Stimulated activated effector memory CD8-positive, alpha-beta T cell treated with anti-CD3 and anti-CD28 coated beads, Interleukin-12 subunit alpha, Interleukin-12 subunit beta, amount 100 ng/mL, for 72 hours (primary cell): ENCODE measurements around the gene CEP131.

Source experiments
- ATAC-seq: fragments of 150-1000 bp; cut with Tn5 transposase; 2 replicates; pipeline ENCODE4 v1.10.0; 2021
- DNase-seq, 2 donors: peaks; one replicate each; pipeline ENCODE4 v3.0.0; 2021 to 2022; ENCODE audit warnings: low spot score in 2 of 2
- H3K27ac Mint-ChIP-seq: one replicate; pipeline ENCODE4 v1.8.0; 2022; ENCODE audit warnings: mild to moderate bottlenecking, mixed read lengths
- H3K36me3 Mint-ChIP-seq: one replicate; pipeline ENCODE4 v1.8.0; 2022; ENCODE audit warnings: mild to moderate bottlenecking, mixed read lengths
- H3K4me1 Mint-ChIP-seq: one replicate; pipeline ENCODE4 v1.8.0; 2022; ENCODE audit warnings: mixed read lengths
- H3K4me3 Mint-ChIP-seq: one replicate; pipeline ENCODE4 v1.8.0; 2022; ENCODE audit warnings: mild to moderate bottlenecking, mixed read lengths
- H3K9me3 Mint-ChIP-seq: one replicate; pipeline ENCODE4 v1.8.0; 2022; ENCODE audit warnings: mixed read lengths

The CEP131 gene

DNA sequence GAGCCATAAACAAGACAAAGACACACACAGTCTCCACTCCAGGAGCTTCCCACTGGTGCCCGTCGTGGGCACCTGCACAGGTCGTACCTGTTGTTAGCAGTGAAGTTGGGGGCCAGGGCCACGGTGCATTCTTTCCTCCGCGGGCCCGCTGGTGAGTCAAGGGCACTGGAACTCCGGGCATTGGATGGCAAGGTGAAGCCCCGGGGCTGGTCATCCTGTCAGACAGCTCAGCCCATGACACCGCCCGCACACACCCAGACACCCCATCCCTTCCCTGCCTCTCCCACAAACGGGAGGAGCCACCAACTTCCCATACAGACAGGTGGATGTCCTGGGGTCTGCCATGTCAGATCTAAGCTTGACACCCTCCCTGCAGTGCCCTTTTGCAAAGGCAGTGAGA lies 16.1 kb downstream of the CEP131 start:
- Mint-ChIP-seq H3K9me3 (no peaks in the 10 kb centered on the region), H3K4me1 (peaks cover 11% of the 10 kb centered on the region), H3K36me3 (peaks cover 25% of the 10 kb centered on the region), H3K27ac (no peak overlapping the region), H3K4me3 (no peak overlapping the region)
- ATAC-seq, result no peak
- no peak for DNase-seq

DNA sequence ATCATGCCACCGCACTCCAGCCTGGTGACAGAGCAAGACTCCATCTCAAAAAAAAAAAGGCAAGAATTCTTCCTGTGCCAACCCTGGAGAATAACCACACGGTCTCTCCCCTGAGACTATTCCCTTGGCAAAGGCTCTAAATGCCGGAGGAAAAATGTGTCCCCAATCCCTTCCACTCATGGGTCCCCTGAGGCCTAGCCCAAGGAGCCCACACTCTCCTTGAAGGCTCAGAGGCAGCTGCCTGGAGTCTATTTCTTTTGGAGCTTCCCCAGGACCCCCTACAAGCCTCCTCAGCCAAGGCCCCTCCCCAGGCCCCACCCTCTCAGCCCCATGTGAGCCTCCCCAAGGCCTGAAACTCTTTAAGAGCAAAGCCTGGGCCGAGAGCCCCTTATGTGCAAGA lies 16.6 kb downstream of the CEP131 start:
- Mint-ChIP-seq H3K27ac (no peak overlapping the region), H3K4me3 (no peak overlapping the region), H3K4me1 (peaks cover 11% of the 10 kb centered on the region), H3K9me3 (no peaks in the 10 kb centered on the region), H3K36me3 (peaks cover 25% of the 10 kb centered on the region)
- ATAC-seq (no peak), DNase-seq (no peak)

DNA sequence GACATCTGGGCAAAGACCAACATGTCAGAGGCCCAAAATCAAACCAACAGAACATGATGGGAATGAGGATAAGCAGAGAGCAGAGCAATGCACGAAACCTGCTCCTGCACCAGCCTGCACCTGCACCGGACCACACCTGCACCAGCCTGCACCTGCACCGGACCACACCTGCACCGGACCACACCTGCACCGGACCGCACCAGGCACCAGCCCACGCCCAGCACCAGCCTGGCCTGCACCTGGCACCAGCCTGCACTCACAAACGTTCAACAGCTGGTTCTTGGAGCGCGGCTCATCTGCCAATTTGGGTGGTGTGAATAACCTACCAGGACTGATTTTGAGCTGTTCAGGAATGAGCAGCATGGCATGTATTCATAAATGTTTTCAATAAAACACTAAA lies 18.2 kb downstream of the CEP131 start:
- peaks cover 11% of the 10 kb centered on the region for H3K4me1 Mint-ChIP-seq
- H3K4me3 Mint-ChIP-seq, result no peak overlapping the region
- no peak overlapping the region for H3K27ac Mint-ChIP-seq
- no peak for DNase-seq
- ATAC-seq, result no peak
- H3K9me3 Mint-ChIP-seq, result no peaks in the 10 kb centered on the region
- H3K36me3 Mint-ChIP-seq, result peaks cover 25% of the 10 kb centered on the region

DNA sequence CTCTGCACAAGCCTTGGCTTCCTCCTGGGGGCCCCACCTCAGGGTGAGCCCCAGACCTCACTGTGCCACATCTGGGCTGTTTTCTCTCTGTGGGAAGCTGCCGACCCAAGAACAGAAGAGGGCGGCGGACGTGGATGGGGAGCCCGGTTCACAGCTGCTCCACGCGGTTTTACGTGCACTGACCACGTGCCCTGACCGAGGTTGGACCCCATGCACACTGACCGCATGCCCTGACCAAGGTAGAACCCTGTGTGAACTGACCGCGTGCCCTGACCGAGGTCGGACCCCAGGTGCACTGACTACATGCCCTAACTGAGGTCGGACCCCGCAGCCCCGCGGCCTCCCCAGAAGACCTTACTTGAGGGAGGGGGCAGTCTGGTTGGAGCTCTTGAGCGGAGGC lies 19.6 kb downstream of the CEP131 start:
- Mint-ChIP-seq H3K4me1 (peaks cover 6% of the 10 kb centered on the region), H3K4me3 (no peak overlapping the region), H3K36me3 (peaks cover 21% of the 10 kb centered on the region), H3K27ac (no peak overlapping the region), H3K9me3 (no peaks in the 10 kb centered on the region)
- DNase-seq, result no peak
- no peak for ATAC-seq

DNA sequence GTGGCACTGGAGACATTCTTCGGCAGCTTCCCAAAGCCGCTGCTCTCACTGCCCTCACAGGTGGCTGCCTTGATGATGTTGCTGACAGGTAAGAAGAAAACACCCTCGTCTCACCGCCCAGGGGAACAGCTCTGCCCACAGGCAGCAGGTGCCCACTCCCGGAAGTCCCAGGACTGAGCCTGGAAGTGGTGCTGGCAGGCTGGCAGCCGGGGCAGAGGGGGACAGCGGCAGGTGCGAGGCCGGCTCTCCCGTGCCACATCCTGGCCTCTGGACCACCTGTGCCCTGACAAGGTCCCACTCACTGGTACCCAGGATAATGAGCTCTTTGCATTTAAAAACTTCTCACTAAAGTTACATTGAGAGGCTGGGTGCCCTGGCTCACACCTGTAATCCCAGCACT lies 20.4 kb downstream of the CEP131 start:
- no peak overlapping the region for H3K27ac Mint-ChIP-seq
- H3K4me3 Mint-ChIP-seq, result no peak overlapping the region
- H3K4me1 Mint-ChIP-seq, result no peaks in the 10 kb centered on the region
- H3K36me3 Mint-ChIP-seq, result peaks cover 13% of the 10 kb centered on the region
- no peak for DNase-seq
- ATAC-seq, result no peak
- no peaks in the 10 kb centered on the region for H3K9me3 Mint-ChIP-seq

GRCh38 chr17:81200695-81201580 lies 21.8 kb downstream of the CEP131 start:
- peaks cover 13% of the 10 kb centered on the region for H3K36me3 Mint-ChIP-seq
- DNase-seq (no peak), ATAC-seq (peak; percentile 51)
- no peak overlapping the region for H3K4me3 Mint-ChIP-seq
- H3K9me3 Mint-ChIP-seq, result no peaks in the 10 kb centered on the region
- no peaks in the 10 kb centered on the region for H3K4me1 Mint-ChIP-seq
- peak overlapping the region; percentile 43 for H3K27ac Mint-ChIP-seq

- Mint-ChIP-seq H3K36me3 (peaks cover 13% of the 10 kb centered on the region), H3K4me1 (no peaks in the 10 kb centered on the region), H3K9me3 (no peaks in the 10 kb centered on the region)
Observed at GRCh38 chr17:81200201-81200600, 22.6 kb downstream of the CEP131 start.

DNA sequence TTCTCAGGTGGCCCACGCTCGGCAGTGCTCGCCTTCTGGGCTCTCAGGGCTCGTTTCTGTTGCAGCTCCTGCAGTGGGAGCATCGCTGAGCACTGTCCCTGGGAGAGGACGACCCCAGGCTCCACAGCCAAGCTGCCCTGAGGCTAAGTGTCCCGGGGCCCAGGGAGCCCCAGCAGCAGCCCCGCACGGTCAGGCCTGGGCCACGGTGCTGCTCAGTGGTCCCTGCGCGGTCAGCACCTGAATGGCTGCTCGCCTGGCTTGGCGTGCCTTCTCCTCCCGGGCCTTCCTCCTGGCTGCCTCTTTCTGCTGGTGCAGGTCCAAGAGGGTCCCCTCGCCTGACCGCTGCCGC lies 23.3 kb downstream of the CEP131 start:
- ATAC-seq (no peak), DNase-seq (no peak)
- Mint-ChIP-seq H3K36me3 (peaks cover 13% of the 10 kb centered on the region), H3K4me1 (no peaks in the 10 kb centered on the region), H3K27ac (no peak overlapping the region), H3K4me3 (no peak overlapping the region), H3K9me3 (no peaks in the 10 kb centered on the region)

More at GRCh38 chr17:81200201-81200600, 22.6 kb downstream of the CEP131 start:
- Mint-ChIP-seq H3K4me3 (no peak overlapping the region), H3K27ac (no peak overlapping the region)
- DNase-seq (no peak), ATAC-seq (no peak)

- Mint-ChIP-seq H3K4me3 (no peak overlapping the region), H3K4me1 (no peaks in the 10 kb centered on the region), H3K27ac (no peak overlapping the region), H3K36me3 (peaks cover 13% of the 10 kb centered on the region), H3K9me3 (no peaks in the 10 kb centered on the region)
- DNase-seq, result no peak
- no peak for ATAC-seq
Observed at GRCh38 chr17:81198826-81199481, 23.8 kb downstream of the CEP131 start.

GRCh38 chr17:81197831-81198490 lies 24.8 kb downstream of the CEP131 start:
- DNase-seq, result no peak
- ATAC-seq, result no peak
- Mint-ChIP-seq H3K4me1 (no peaks in the 10 kb centered on the region), H3K4me3 (no peak overlapping the region), H3K36me3 (peaks cover 6% of the 10 kb centered on the region), H3K9me3 (no peaks in the 10 kb centered on the region), H3K27ac (no peak overlapping the region)

DNA sequence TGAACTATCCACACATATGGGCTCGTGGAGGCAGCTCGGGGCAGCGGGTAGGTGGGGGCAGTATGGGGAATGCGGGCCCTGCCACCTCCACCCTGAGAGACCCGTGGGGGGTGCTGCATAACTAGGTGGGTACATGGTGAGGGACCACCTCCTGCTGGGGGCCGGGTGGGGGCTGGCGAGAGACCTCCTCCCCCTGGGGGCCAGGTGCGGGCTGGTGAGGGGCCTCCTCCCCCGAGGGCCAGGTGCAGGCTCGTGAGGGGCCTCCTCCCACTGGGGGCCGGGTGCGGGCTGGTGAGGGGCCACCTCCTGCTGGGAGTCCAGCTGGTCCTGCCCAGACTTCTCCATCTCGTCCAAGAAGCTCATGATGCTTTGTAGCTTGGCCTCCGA lies 25.4 kb downstream of the CEP131 start:
- no peak overlapping the region for H3K4me3 Mint-ChIP-seq
- no peak for ATAC-seq

DNA sequence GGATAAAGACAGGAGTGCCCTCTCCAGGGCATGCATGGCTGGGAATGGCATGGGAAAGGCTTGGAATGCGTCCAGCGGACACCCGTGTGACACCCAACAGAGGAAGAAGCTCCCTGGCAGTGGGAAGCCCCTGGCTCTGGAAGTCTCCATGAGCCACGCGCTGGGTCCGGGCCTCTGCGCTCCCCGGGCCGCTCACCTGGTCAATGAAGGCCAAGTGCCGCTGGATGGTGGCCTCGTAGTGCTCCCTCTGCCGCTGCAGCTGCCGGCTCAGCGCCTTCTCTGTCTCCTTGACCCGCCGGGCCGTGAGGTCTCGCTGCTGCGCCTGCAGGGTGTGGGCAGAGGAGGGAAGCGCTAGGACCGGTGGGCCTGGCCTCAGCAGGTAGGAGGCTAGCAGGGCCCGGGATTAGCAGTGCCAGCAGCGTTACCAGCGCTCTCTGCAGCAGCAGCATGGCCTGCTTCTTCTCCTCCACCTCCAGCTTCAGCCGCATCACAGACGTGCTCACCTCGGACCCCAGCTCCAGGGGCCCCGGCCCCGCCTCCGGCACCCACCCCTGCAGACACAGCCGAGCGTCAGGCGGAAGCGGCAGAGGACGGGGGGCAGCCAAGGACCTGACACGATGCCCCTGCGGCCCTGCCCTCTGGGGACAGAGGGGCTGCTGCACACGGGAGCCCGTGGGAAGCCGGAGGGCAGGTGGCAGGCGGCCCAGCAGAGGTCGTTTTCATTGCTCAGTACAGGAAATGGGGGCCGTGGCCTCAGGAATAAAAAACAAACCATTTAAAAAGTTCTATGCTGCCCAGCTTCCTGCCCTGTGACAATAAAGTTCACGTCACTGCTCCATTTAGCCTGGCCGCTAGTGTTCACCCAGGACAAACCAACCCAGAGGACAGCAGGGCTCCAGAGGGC lies 26.0 kb downstream of the CEP131 start:
- no peaks in the 10 kb centered on the region for H3K36me3 Mint-ChIP-seq
- ATAC-seq (no peak), DNase-seq (no peak)
- no peaks in the 10 kb centered on the region for H3K4me1 Mint-ChIP-seq
- no peak overlapping the region for H3K4me3 Mint-ChIP-seq
- H3K27ac Mint-ChIP-seq, result no peak overlapping the region
- no peaks in the 10 kb centered on the region for H3K9me3 Mint-ChIP-seq

More for the DNA sequence above, 25.4 kb downstream of the CEP131 start:
- Mint-ChIP-seq H3K36me3 (peaks cover under 1% of the 10 kb centered on the region), H3K27ac (no peak overlapping the region), H3K4me1 (no peaks in the 10 kb centered on the region), H3K9me3 (no peaks in the 10 kb centered on the region)
- DNase-seq, result no peak

GRCh38 chr17:81195941-81196495 lies 26.7 kb downstream of the CEP131 start:
- Mint-ChIP-seq H3K36me3 (no peaks in the 10 kb centered on the region), H3K4me3 (no peak overlapping the region), H3K4me1 (no peaks in the 10 kb centered on the region), H3K27ac (no peak overlapping the region), H3K9me3 (no peaks in the 10 kb centered on the region)
- DNase-seq (no peak), ATAC-seq (no peak)

DNA sequence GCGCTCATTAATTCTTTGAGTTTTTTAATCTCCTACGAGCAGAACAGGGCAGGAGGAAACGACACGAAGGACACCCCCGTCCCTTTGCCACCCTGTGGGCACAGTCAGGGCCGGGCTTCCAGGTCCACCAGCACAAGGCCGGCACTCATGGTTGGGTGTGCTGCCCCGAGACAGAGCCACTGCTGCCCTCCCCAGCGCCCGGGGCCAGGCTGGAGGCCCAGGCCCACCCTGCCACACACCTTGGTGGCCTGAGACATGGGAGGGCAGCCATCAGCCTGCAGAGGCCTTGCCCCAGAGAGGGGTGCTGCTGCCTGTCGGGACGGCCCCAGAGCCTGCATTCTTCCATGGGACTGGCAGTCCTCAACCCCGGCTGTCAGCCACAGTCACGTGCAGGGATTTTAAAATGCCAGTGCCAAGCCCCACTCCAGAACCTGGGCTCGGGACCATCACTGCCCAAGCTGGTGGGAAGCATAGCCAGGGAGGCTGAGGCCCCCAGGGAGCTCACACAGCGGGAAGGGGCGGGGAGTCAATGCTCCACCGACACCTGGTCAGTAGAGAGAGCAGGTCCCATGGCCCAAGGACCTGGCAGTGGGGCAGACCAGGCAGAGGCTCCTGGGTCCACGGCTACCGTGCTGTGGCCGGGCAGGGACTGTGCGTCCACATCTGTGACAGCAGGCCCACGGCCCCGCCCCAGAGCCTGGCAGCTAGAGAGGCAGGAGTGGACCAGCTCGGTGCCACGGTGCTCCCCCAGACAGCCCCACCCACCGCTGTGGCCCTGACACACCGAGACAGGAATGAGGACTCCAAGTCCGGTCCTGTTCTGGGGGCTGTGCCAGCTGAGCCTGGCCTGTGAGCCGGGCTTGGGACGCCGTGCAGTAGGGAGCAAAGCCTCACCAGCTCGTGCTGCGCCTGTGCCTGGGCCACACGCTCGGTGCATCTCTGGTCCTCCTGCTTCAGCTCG lies 27.5 kb downstream of the CEP131 start:
- no peak for DNase-seq
- Mint-ChIP-seq H3K9me3 (no peaks in the 10 kb centered on the region), H3K27ac (no peak overlapping the region), H3K36me3 (no peaks in the 10 kb centered on the region), H3K4me1 (no peaks in the 10 kb centered on the region), H3K4me3 (no peak overlapping the region)
- ATAC-seq, result no peak
